Measurements from ENCODE around the gene NCOR2. TPM values are rescaled to one million over a fixed set of nuclear protein-coding genes. Genes with fewer than 3 reads are reported as not detected.

Gene NCOR2
- total and polyA plus RNA-seq, 2 donors (not counting 3 experiments of a cell fraction or from before 2014, with no cell fraction given) = 26.5 to 241 TPM

- POLR2A ChIA-PET = no interaction called here
- no peak overlapping the region for H3K27ac ChIP-seq (ENCODE audit: insufficient read depth, low read depth, low read length)
- H3K9me3 ChIP-seq (replicated peaks; ENCODE audit: control insufficient read depth, insufficient read depth, low read length) = no peaks in the 10 kb centered on the region
- H3K9me1 ChIP-seq (replicated peaks; ENCODE audit: control insufficient read depth, extremely low read depth, insufficient read depth, low read length) = no peaks in the 10 kb centered on the region
- dilution Hi-C loops (cut with MboI; ENCODE audit: extremely low pct_ligation_motif_present, low sequenced_read_pairs) (no loop called here), intact Hi-C loops (cut with micrococcal nuclease) (no loop called here)
- no peak overlapping the region for H3K4me2 ChIP-seq (ENCODE audit: insufficient read depth, low read length)
- H3K4me1 ChIP-seq (ENCODE audit: control insufficient read depth, extremely low read depth, insufficient read depth, low read length) = peaks cover 12% of the 10 kb centered on the region
- no peaks in the 10 kb centered on the region for H4K20me1 ChIP-seq (replicated peaks; ENCODE audit: control insufficient read depth, extremely low read depth, insufficient read depth, low read length)
- H2AFZ ChIP-seq (ENCODE audit: low read depth, low read length) = no peak overlapping the region
- BruUV-seq (replicated peaks) = no TSS peak
- H3K79me2 ChIP-seq (ENCODE audit: control insufficient read depth, insufficient read depth, low read length) = no peaks in the 10 kb centered on the region
- FAIRE-seq = no peak
- CTCF ChIA-PET = no interaction called here
- no peak for DNase-seq (ENCODE audit: low read depth, low spot score)
- no peak overlapping the region for H3K4me3 ChIP-seq (replicated peaks in 1 of 3; ENCODE audit: insufficient read depth in 1 of 3, low read depth in 1 of 3, low read length in 3 of 3)
- no peak overlapping the region for H3K9ac ChIP-seq (replicated peaks; ENCODE audit: extremely low read depth, insufficient read depth, low read length)
- TF ChIP-seq GATA2 (IDR thresholded peaks at IDR 0.05; ENCODE audit: insufficient read depth, insufficient read length, low read depth, low read length) = no peak
- TF ChIP-seq POLR2AphosphoS5 (IDR thresholded peaks at IDR 0.05; ENCODE audit: insufficient read depth, low read depth, low read length) = no peak
- no peak for TF ChIP-seq MYC (IDR thresholded peaks at IDR 0.05; ENCODE audit: low read depth, low read length)
- no peak for TF ChIP-seq EZH2 (IDR thresholded peaks at IDR 0.05; ENCODE audit: borderline replicate concordance, low read depth, low read length, severe bottlenecking)
- TF ChIP-seq MAX (IDR thresholded peaks at IDR 0.05; ENCODE audit: insufficient read depth, insufficient read length) = no peak
- TF ChIP-seq CTCF (IDR thresholded peaks at IDR 0.05; ENCODE audit: extremely low read depth in 1 of 2, insufficient read depth in 1 of 2, low read depth in 1 of 2, low read length in 2 of 2) = no peak
- TF ChIP-seq JUN (IDR thresholded peaks at IDR 0.05; ENCODE audit: borderline replicate concordance, insufficient read depth, insufficient read length, low read depth) = no peak
- no peak for TF ChIP-seq POLR2A (IDR thresholded peaks at IDR 0.05; ENCODE audit: low read depth, low read length)
- H3K36me3 ChIP-seq (ENCODE audit: control insufficient read depth in 2 of 2, extremely low read depth in 1 of 2, insufficient read depth in 2 of 2, low read length in 2 of 2) = no peaks in the 10 kb centered on the region
- H3K27me3 ChIP-seq (ENCODE audit: control insufficient read depth in 2 of 2, insufficient read depth in 2 of 2, low read length in 2 of 2) = no peaks in the 10 kb centered on the region
Measured at GRCh38 chr12:124595444-124595843, 28.0 kb upstream of the NCOR2 start.
